ENCODE results near the gene SUGCT. TPM values are rescaled to one million over a fixed set of nuclear protein-coding genes. Genes with fewer than 3 reads are reported as not detected.

The SUGCT gene
- total RNA-seq, 1 donor from 2014 or later, result 7.1 TPM

- TF ChIP-seq CTCF (conservative IDR thresholded peaks at IDR 0.05), result no peak
- DNase-seq (ENCODE audit: extremely low spot score, unreplicated experiment), result no peak
- H3K36me3 Mint-ChIP-seq, result no peaks in the 10 kb centered on the region
- no peak overlapping the region for H3K27ac Mint-ChIP-seq
- no peaks in the 10 kb centered on the region for H3K4me1 Mint-ChIP-seq (ENCODE audit: unreplicated experiment)
- H3K9me3 Mint-ChIP-seq, result no peaks in the 10 kb centered on the region
- no peaks in the 10 kb centered on the region for H3K27me3 Mint-ChIP-seq
- no peak overlapping the region for H3K4me3 Mint-ChIP-seq
These were observed 47.6 kb downstream of the SUGCT start for GRCh38 chr7:40182452-40182851.

DNA sequence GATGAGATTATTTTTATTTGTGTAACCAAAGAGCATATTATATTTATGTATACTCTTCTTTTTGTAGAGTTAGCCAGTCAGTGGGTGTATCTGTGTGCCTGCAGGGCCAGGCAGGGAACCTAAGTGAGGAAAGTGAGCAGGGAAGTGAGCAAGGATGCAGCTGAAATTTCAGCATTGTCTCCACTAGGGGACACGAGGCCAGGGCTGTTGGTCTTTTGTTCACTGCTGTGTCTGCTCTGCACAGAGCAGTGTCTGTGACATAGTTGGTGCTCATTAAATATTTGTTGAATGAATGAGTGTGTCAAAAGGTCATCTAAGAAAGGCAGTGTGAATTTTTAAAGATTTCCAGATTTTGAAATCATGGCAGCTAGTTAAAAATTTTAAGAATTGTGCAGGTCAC lies 51.8 kb downstream of the SUGCT start:
- H3K36me3 Mint-ChIP-seq, result no peaks in the 10 kb centered on the region

DNA sequence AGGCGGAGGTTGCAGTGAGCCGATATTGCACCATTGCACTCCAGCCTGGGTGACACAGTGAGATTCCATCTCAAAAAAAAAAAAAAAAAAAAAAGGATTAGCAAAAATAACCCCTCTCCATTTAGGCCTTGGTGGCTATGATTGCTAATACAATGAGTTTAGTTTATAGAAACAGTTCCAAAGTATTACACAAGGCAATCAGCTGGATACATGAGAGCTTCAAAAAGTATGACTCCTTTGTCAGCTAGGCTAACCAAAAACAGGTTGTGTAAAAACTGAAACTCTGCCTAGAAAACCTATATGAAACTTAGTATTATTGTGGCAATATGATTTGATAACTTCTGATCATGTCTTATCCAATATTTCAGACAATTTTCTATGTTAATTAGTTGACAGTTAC lies 57.2 kb downstream of the SUGCT start:
- Mint-ChIP-seq H3K4me3 (no peak overlapping the region), H3K36me3 (no peaks in the 10 kb centered on the region), H3K27ac (no peak overlapping the region), H3K9me3 (no peaks in the 10 kb centered on the region), H3K4me1 (ENCODE audit: unreplicated experiment) (no peaks in the 10 kb centered on the region), H3K27me3 (no peaks in the 10 kb centered on the region)
- DNase-seq (ENCODE audit: extremely low spot score, unreplicated experiment), result no peak
- no peak for TF ChIP-seq CTCF (conservative IDR thresholded peaks at IDR 0.05)

More for the DNA sequence above, 51.8 kb downstream of the SUGCT start:
- H3K27ac Mint-ChIP-seq, result no peak overlapping the region
- no peak overlapping the region for H3K4me3 Mint-ChIP-seq
- no peak for TF ChIP-seq CTCF (conservative IDR thresholded peaks at IDR 0.05)
- no peaks in the 10 kb centered on the region for H3K9me3 Mint-ChIP-seq
- H3K27me3 Mint-ChIP-seq, result no peaks in the 10 kb centered on the region
- no peak for DNase-seq (ENCODE audit: extremely low spot score, unreplicated experiment)
- no peaks in the 10 kb centered on the region for H3K4me1 Mint-ChIP-seq (ENCODE audit: unreplicated experiment)

DNA sequence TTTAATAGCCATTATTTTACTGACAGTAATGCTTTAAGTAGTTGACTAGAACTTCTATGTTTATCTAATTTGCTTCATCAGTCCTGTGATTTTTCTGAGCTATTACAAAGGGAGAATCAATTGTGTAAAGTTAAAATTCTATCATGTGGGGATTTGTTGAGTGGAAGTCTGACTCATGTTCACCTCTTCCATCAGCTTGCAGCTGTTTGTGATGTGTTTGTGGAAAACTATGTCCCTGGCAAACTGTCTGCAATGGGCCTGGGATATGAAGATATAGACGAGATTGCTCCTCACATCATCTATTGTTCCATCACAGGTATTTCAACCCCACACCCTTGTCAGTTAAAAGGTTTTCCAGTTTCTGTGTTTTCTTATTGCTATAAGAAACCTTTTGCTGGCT lies 59.9 kb downstream of the SUGCT start:
- H3K4me3 Mint-ChIP-seq, result no peak overlapping the region
- H3K27me3 Mint-ChIP-seq, result no peaks in the 10 kb centered on the region
- H3K36me3 Mint-ChIP-seq, result no peaks in the 10 kb centered on the region
- H3K9me3 Mint-ChIP-seq, result no peaks in the 10 kb centered on the region
- H3K4me1 Mint-ChIP-seq (ENCODE audit: unreplicated experiment), result peaks cover 5% of the 10 kb centered on the region
- H3K27ac Mint-ChIP-seq, result no peak overlapping the region
- no peak for TF ChIP-seq CTCF (conservative IDR thresholded peaks at IDR 0.05)
- no peak for DNase-seq (ENCODE audit: extremely low spot score, unreplicated experiment)

DNA sequence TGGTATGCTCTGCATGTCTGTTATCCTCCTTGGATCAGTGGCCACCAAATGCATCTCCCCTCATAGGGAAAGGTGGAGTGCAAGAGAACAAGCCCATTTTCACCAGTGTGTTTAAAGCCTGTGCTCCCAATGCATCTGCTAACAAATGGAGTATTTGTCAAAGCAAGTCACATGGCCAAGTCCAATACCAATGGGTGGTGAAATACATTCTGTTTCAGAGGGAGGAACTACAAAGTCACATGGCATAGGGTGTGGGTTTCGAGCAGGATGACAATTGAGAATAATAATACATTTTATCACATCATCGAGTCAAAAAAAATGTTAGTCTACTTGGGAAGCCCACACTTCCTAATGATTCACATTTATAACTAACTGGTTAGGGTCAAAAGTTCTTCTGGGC lies 62.7 kb downstream of the SUGCT start:
- no peak for DNase-seq (ENCODE audit: extremely low spot score, unreplicated experiment)
- Mint-ChIP-seq H3K4me1 (ENCODE audit: unreplicated experiment) (peaks cover 9% of the 10 kb centered on the region), H3K27ac (no peak overlapping the region), H3K4me3 (no peak overlapping the region), H3K27me3 (no peaks in the 10 kb centered on the region), H3K9me3 (no peaks in the 10 kb centered on the region), H3K36me3 (no peaks in the 10 kb centered on the region)
- no peak for TF ChIP-seq CTCF (conservative IDR thresholded peaks at IDR 0.05)

Data from type B pancreatic cell (in vitro differentiated cells).